CD1c-positive myeloid dendritic cell (primary cell): ENCODE results near the gene MYO16.

Experiments
- DNase-seq: peaks from one replicate; pipeline ENCODE4 v3.0.0-alpha.2; 2016; ENCODE audit errors: extremely low spot score

The MYO16 gene

DNA sequence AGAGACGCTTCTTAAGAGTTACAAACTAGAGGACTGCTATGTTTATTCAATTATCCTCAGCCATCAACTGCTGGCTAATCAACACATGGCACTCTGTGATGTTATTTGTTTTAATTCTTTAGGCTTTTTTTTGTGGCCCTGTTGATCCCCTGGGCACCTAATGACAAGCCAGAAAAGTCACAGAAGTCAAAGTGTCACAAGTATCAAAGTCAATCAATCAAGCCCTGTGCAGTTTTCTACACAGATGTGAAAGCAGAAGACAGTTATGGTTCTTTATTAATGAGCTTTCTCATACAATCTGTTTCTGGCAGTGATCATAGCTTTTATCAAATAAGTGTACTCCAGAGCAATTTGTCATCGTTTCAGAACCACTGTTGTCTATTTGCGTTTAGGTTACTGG is 34.3 kb downstream of the MYO16 start:
- DNase-seq: no peak

- no peak for DNase-seq
Measured at GRCh38 chr13:108667205-108667604, 37.8 kb downstream of the MYO16 start.

- DNase-seq: no peak
Measured at GRCh38 chr13:108669381-108669780, 40.0 kb downstream of the MYO16 start.

- DNase-seq: no peak
Measured at GRCh38 chr13:108674346-108674745, 44.9 kb downstream of the MYO16 start.

DNA sequence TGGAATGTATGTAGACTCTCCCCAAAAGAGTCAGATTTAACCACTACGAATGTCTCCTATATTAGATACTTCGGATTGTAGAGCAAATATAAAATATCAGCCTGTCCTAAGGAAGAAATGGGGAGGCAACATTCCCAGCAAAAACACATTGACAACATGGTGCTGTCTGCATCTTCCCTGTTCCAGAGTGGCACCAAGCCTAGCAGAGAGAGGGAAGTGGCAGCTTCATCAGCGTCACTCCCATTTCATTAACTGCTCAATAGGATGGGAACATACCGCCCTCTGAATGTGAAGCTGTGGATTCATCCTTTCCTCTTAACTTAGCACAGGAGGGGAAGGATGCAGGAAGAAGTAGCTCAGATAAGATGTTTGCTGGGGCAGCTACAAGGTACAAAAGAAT is 45.4 kb downstream of the MYO16 start:
- DNase-seq: no peak

- no peak for DNase-seq
Measured at GRCh38 chr13:108676620-108677019, 47.2 kb downstream of the MYO16 start.

DNA sequence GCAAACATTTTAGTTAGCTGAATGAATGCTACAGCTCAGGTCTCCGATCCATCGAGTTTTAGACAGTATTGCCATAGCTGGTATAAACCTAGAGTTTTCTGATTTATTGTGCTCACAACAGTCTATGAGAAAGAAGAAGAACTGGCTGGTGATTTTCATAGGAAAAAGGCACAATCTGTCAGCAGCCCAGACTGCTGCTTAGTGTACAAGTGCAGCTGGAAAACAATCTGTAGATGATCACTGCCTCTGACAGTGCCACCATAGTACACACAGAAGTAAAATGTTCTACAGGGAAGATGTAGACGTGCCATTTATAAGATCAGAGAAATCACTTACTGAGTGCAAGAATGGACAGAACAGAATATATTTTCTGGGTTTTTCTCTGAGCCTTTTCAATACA is 48.4 kb downstream of the MYO16 start:
- DNase-seq: no peak

DNA sequence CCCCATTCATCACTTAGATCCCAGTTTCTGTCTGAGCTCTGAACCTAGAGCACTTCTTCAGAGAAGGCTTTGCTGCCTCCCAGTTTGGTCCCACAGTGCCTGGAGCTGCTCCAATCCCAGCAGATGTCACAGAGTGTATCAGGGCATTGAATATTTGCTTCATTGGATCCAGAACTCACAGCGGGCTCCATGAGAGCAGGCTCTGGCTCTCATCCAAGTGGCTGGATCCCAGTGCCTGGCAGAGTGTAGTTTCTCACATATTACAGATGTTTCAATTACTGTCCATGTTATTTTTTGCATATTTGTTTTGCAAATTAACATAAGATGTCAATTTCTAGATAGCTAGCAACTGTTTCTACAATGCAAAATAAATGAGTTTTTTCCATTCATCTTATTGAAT is 50.6 kb downstream of the MYO16 start:
- no peak for DNase-seq

GRCh38 chr13:108681986-108682575 is 52.7 kb downstream of the MYO16 start:
- DNase-seq: no peak

- DNase-seq: no peak
Measured at GRCh38 chr13:108682714-108683113, 53.3 kb downstream of the MYO16 start.

GRCh38 chr13:108686027-108686426 is 56.6 kb downstream of the MYO16 start:
- no peak for DNase-seq

DNA sequence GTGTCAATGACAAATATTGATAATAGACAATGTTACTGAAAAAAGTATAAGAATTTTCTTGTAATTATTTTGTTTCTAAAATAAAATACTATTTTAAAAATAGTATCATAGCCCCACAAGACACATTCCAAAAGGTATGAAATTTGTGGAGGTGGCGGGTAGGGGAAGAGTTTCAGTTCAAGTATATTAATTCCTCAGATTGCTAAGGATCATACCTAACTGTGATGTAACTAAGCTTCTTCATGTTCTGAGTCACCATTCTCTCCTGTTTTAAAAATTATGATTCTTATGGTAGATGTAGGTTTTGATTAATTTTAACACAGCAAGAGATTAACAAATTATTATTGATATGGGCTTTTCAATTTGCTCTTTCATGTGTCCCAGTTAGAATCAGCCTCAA is 61.3 kb downstream of the MYO16 start:
- DNase-seq: no peak

- no peak for DNase-seq
Measured at GRCh38 chr13:108700422-108701170, 71.2 kb downstream of the MYO16 start.

- DNase-seq: no peak
Measured at GRCh38 chr13:108702171-108702570, 72.8 kb downstream of the MYO16 start.

- no peak for DNase-seq
Measured at GRCh38 chr13:108705031-108705430, 75.6 kb downstream of the MYO16 start.

DNA sequence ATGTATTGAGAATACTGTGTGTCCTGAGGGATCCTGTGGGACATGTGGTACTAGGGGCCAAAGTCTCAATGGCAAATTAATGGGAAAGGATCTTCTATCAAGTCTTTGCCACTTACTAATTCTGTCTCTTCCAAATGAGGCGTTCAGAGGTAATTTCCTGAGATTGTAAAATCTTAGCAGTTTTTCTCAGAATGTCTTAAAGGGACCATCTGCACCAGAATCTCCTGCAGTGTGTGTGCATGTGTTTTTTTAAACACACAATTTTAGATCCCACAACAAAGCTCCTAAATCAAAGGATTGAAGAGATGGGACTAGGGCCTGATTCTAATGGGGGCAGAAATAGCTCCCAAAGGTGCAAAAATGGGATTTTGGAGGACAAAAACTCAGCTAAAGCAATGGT is 78.2 kb downstream of the MYO16 start:
- no peak for DNase-seq

DNA sequence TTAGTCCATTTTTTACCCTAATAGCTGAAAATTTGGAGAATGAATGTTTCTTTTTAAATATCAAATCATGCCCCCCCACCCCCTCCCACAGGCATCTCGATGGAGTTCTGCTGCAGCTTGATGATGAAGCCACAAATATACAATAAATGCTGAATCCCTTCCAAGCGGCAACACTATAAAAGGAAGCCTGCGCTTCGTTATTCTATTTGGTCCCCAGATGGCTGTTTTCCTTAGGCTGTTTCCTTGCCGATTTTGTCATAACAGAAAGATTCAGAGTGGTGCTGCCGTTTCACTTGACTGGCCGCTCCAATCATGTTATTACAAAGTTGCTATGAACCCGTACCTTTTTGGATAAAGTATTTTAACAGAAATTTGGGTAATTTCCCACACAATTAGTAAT is 79.5 kb downstream of the MYO16 start:
- no peak for DNase-seq

GRCh38 chr13:108711386-108711785 is 82.0 kb downstream of the MYO16 start:
- DNase-seq: no peak

DNA sequence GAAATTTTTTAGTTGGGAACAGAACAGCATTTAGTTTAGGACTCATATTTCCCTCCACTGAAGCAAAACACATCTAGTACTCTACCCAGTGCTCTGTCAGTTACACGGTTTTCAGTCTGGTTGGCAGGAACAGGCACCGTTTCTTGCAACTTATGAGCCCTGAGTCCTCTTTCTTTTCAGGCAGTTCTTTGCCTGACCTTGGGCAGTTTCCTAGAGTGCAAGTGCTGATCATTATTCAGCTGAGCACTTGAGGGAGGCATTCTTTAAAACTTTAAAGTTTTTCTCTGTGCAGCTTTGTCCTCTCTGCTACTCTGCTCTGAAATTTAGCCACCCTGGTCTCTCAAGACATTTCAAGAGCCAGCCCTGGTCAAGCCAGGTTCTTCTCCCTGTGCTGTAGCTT is 96.1 kb downstream of the MYO16 start:
- no peak for DNase-seq

- no peak for DNase-seq
Measured at GRCh38 chr13:108728370-108728769, 99.0 kb downstream of the MYO16 start.

DNA sequence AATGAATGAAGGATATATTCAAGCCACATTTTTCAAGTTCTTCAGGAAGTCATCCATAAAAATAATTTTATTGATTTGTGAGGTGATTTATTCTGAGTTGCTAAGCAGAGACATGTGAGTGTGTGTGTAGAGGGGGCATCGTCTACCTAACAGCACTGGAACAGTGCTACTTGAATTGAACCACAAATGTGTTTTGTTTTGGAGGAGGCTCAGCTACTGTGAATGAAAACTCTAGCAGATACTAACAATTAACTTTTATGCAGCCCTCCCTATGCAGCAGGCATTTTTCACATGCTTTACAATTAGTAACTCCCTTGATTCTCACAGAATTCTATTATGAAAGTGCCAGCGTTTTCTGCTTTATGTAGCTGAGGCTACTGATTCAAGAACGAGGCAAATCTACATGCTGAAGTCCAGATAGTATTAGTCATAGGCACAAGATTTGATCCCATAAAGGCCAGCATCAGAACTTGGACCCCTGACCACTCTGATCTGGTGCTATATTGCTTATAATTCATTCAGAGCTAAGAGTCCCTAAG is 103.7 kb downstream of the MYO16 start:
- no peak for DNase-seq

DNA sequence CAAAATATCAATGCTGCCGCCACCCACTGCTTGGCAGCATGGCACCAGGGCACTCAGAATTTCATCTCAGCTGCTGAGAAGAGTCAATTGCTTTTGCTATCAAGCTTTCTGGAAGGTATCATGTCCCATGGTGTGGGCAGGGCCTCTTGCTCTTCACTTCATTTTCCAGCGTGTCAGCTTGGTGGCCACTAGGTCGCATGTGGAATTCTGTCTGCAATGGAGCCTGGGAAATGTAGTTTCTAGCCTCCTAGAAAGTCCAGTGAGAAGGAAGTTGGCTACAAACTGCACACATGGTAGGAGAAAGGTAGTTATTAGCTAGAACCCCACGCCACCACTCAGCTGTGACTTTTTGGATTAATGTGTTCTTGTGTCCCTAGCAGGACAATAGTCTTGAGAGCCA is 105.3 kb downstream of the MYO16 start:
- DNase-seq: no peak

- no peak for DNase-seq
Measured at GRCh38 chr13:108741930-108742329, 112.5 kb downstream of the MYO16 start.
